NCI-H510A treated with DMSO at 0.1 percent for 48 hours (cell line): ENCODE results near the gene LPO.
A peak's percentile ranks its signal among the peaks of the same experiment; 100 is the strongest.

ENCODE experiments used
- DNase-seq: peaks from one replicate; lab custom pipeline; 2025; lab: John Stamatoyannopoulos, UW

LPO gene

GRCh38 chr17:58303971-58304749 is 65.8 kb downstream of the LPO start:
- DNase-seq = peak; percentile 35

DNA sequence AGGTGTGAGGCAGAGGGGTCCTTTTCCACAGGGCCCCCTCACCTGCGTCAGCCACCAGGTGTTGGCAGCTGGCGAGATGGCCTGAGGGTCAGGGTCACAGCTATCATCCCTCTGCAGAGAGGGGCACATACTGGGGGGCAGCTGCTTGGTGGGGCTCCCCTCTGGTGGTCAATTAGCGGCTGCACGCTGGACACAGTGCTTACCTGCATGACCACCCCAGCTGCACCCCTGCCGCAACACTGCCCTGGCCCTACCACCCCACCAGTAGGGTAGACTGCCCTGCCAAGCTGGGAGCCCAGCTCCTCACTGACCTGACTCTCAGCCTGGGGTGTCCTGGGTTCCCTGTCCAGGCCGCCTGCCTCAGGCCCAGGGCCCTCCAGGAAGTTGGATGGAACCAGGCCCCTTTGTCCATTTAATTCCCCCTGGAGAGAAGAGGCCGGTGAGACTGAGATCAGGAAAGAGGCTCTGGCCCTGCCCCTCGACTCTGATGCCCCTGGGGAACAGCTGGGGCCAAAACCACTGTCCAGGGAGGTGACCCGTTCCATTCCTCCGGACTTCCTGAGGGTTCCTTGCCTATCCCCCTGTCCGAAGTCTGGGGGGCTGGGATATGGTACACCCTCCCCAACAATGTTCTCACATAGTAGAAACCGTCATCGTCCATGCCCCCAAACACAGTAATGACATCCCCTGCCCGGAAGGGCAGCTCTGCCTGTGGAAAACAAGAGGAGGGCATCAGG is 66.5 kb downstream of the LPO start:
- DNase-seq = no peak

DNA sequence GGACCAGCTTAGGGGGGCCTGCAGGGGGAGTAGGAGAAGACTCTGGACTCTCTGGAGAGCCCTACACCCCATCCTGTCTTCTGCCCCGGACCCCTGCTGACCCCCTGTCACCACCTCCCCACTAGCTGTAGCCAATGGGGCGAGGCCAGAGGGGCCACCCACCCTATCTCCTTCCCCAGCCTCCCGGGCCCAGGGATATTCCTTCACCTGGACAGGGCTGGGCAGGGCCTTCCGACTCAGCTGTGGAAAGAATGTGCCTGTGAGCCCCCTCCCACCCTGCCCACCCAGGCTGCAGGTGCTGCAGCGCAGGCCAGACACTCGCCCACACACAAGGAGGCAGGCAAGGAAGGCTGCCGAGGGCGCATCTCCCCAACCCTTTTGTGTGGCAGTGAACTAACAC is 67.2 kb downstream of the LPO start:
- DNase-seq = no peak

DNA sequence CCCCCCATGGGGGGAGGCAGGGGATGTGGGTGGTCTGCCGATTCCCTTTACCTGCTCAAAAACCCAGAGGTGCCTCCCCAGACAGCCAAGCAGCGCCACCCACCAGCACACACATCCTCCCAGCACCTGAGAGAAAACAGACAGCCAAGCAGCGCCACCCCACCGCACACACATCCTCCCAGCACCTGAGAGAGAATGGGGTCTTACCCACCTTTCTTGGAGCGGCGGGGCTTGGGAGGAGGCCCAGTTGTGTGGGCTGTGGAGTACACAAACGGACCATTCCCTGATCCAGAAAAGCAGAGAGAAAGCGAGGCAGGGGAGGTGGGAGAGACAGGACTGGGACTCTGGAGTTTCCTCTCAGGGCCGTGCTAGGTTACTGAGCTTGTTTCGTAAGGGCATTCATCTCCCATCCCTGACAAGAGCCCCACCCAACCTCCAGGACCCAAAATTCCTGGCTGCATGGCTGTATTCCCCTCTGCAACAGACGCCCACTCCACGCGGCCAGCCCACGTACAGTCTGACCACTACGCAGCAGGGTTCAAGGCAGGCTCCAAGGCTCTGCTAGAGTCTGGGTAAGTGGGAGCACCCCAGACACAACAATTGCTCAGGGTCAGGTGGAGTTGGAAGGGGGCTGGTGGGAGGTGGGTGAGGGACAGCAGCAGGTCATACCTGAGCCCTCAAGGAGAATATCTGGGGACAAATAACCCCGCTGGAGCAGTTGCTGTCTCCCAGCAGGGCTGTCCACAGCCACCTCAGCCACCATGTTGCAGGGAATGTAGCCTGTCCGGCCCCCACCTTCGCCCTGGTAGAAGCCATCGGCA is 68.0 kb downstream of the LPO start:
- no peak for DNase-seq

GRCh38 chr17:58307468-58308172 is 69.2 kb downstream of the LPO start:
- DNase-seq = no peak

GRCh38 chr17:58308173-58308984 is 70.0 kb downstream of the LPO start:
- no peak for DNase-seq

- no peak for DNase-seq
Observed at GRCh38 chr17:58308985-58309917, 70.9 kb downstream of the LPO start.

DNA sequence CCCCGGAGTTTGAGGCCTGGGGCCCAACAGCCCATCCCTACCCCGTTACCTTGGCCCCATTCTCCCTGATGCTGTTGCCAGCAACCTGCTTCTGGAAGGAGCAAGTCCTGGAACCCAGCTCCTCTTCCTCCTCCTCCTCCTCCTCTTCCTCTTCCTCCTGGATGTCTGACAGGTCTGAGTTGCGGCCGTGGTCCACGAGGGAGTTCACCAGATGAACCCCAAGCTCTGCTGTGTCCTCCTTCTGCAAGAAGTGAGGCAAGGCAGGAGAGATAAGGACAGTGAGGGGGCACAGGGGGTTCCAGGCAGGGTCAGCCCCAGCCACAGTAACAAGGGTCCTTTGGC is 71.5 kb downstream of the LPO start:
- no peak for DNase-seq

GRCh38 chr17:58310511-58311428 is 72.4 kb downstream of the LPO start:
- no peak for DNase-seq

DNA sequence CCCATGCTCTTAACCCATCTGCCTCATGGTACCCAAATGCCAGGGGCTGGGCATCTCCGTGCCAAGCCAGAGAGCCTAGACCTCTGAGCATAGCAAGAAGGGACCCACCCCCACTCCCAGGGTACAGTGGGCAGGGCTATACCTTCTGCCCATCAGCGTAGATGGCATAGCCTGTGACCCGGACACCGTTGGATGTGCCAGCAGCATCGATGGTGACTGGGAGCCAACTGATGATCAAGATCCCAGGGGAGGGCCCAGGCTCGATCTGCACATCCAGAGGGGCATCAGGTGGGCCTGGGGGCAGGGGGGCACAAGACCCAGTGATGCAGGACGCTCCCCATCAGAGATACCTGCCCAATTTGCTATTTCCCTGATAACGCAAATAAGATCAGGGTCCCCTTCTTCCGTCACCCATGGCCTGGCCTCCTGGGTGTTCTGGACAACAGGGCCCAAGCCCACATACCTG is 73.1 kb downstream of the LPO start:
- no peak for DNase-seq

GRCh38 chr17:58312021-58312630 is 73.7 kb downstream of the LPO start:
- no peak for DNase-seq

DNA sequence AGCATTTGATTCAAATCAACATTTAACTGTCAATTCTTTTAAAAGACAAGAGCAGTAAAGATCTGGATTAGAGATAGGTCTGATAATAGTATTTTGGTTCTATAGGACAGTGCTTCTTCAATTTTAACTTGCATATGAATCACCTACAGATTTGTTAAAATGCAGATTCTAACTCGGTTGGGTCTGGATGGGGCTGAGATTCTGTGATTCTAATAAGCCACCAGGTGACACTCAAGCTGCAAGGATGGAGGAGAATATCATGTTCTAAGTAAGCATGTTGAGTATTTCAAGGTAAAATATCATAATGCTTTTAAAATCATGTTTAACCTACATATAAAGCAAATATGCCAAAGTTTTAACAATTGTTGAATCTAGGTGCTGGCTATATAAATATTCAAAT is 74.4 kb downstream of the LPO start:
- no peak for DNase-seq

GRCh38 chr17:58313815-58314705 is 75.7 kb downstream of the LPO start:
- peak; percentile 25 for DNase-seq

DNA sequence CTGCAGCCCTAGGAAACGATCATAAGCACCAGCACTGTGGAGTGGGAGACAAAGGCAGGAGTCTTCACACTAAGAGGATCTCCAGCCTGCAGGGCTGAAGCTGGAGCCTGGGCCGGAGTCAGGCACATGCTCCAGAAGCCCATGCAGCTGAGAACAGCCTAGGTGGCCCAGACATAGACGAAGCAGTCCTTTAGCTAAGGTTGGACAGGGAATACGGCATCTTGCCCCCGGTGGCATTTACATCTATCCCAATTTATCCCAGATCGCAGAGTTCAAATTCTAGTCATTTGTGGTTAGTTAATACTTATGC is 76.3 kb downstream of the LPO start:
- no peak for DNase-seq

DNA sequence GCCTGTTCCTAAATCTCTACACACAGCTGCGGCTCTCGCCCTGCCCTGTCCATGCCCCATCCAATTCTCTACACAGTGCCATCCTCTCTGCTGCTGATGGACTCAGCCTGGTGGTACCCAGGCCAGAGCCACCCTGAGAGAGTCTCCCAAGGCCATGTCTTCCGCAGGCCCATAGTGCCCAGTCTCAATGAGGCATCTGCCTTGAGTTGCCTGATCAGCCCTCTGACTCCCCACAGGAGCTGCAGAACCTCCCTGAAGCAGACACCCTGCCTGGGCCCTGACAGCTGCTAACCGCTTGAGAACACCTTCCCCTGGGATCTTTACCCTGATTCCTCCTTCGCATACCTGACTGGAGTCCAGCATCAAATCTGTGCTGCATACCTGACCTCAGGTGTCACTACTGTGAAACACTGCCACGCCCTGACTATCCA is 76.9 kb downstream of the LPO start:
- no peak for DNase-seq

DNA sequence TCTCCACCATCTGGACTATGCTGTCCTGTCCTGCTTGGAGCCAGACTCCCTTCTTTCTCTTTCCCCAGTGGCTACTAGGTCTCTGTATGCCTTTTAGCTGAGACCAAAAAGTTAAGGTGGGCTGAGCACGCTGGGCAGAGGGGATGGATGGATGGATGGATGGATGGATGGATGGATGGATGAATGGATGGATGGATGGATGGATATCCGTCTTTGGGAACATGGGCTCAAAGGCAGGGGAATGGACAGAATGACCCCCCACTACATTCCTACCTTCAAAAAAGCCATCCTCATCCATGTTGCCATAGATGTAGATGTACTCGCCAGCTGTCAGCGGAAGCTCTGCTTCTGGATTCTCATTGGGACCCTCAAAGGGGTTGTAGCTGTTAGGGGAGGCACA is 77.4 kb downstream of the LPO start:
- no peak for DNase-seq

GRCh38 chr17:58316260-58316960 is 78.0 kb downstream of the LPO start:
- no peak for DNase-seq
